Keratinocyte (primary cell): Measurements from ENCODE around the gene SCUBE2. TPM values are rescaled to one million over a fixed set of nuclear protein-coding genes. Genes with fewer than 3 reads are reported as not detected.

Experiments
- DNase-seq: peaks from one replicate; pipeline ENCODE4 v3.0.0-alpha.2; 2011; ENCODE audit warnings: low read depth, missing footprints, low spot score
- FAIRE-seq: peaks from 2 replicates; lab custom pipeline; 2011; peaks lifted over from hg19 to GRCh38; lab: Jason Lieb, UNC
- H2AFZ ChIP-seq: 2 replicates; pipeline ENCODE4 v1.6.0; 2012; ENCODE audit warnings: low read length, control low read depth, inconsistent platforms; ENCODE audit not compliant: control insufficient read depth
- H3K27ac ChIP-seq: 2 replicates; pipeline ENCODE4 v1.5.1; 2011; ENCODE audit warnings: low read length; ENCODE audit not compliant: control insufficient read depth, insufficient read depth
- H3K27me3 ChIP-seq: 3 replicates; pipeline ENCODE4 v1.6.0; 2011; ENCODE audit warnings: low read length; ENCODE audit not compliant: control insufficient read depth, insufficient read depth; ENCODE audit errors: extremely low read depth
- H3K36me3 ChIP-seq, 2 experiments: 2 replicates in 1 of 2; 3 replicates in 1 of 2; pipeline ENCODE4 v1.5.1; 2011; ENCODE audit warnings: low read length in 2 of 2, mild to moderate bottlenecking in 1 of 2; ENCODE audit not compliant: control insufficient read depth in 2 of 2, insufficient read depth in 2 of 2; ENCODE audit errors: extremely low read depth in 1 of 2
- H3K4me1 ChIP-seq: 3 replicates; pipeline ENCODE4 v1.5.1; 2011; ENCODE audit warnings: low read length; ENCODE audit not compliant: control insufficient read depth, insufficient read depth; ENCODE audit errors: extremely low read depth
- H3K4me2 ChIP-seq: 3 replicates; pipeline ENCODE4 v1.6.0; 2011; ENCODE audit warnings: low read depth, low read length; ENCODE audit not compliant: control insufficient read depth, insufficient read depth; ENCODE audit errors: extremely low read depth
- H3K4me3 ChIP-seq, 3 experiments: fragments of 200-600 bp in 1 of 3; sonication (generic) in 1 of 3; 2 replicates in 2 of 3; 3 replicates in 1 of 3; pipeline ENCODE4 v1.5.1; 2011 to 2016; ENCODE audit warnings: low read length in 3 of 3, mild to moderate bottlenecking in 3 of 3, control low read depth in 2 of 3, inconsistent platforms in 1 of 3, low read depth in 1 of 3, mixed read lengths in 1 of 3, mixed run types in 1 of 3, moderate library complexity in 1 of 3; ENCODE audit not compliant: control insufficient read depth in 2 of 3, insufficient read depth in 2 of 3; ENCODE audit errors: extremely low read depth in 1 of 3
- H3K79me2 ChIP-seq: 2 replicates; pipeline ENCODE4 v1.6.0; 2012; ENCODE audit warnings: low read length; ENCODE audit not compliant: control insufficient read depth, insufficient read depth
- H3K9ac ChIP-seq: 3 replicates; pipeline ENCODE4 v1.6.0; 2011; ENCODE audit warnings: low read length; ENCODE audit not compliant: control insufficient read depth, insufficient read depth; ENCODE audit errors: extremely low read depth
- H3K9me1 ChIP-seq: 3 replicates; pipeline ENCODE4 v1.6.0; 2011; ENCODE audit warnings: low read length; ENCODE audit not compliant: control insufficient read depth, insufficient read depth; ENCODE audit errors: extremely low read depth
- H3K9me3 ChIP-seq: 2 replicates; pipeline ENCODE4 v1.5.1; 2012; ENCODE audit warnings: low read depth, low read length; ENCODE audit not compliant: control insufficient read depth
- H4K20me1 ChIP-seq: 3 replicates; pipeline ENCODE4 v1.6.0; 2011; ENCODE audit warnings: low read length; ENCODE audit not compliant: control insufficient read depth, insufficient read depth; ENCODE audit errors: extremely low read depth
- dilution Hi-C: fragments of 300-500 bp; cut with MboI; formaldehyde crosslinking; loops from one replicate; pipeline ENCODE4 v1.7.0; 2020; ENCODE audit warnings: low sequenced_read_pairs; ENCODE audit not compliant: extremely low pct_ligation_motif_present
- polyA plus RNA-seq, 5 experiments: library from polyadenylated mRNA; depleted of rRNA in 3 of 5; stranded (reverse) in 3 of 5; stranded (forward) in 1 of 5; unstranded in 1 of 5; fragments of >200 nt; gene quantifications; 1 replicate in 1 of 5; 2 replicates in 3 of 5; 3 replicates in 1 of 5; pipeline versions ENCODE4 v1.2.1 to v1.2.3, GENCODE V29; 2011 to 2012; ENCODE audit warnings: missing spikeins in 2 of 5, low read depth in 1 of 5, low replicate concordance in 1 of 5
- TF ChIP-seq, protein P1 (sequence below), 3 experiments: IDR thresholded peaks in 1 of 3; conservative IDR thresholded peaks in 1 of 3; optimal IDR thresholded peaks in 1 of 3; 2 replicates in 2 of 3; 3 replicates in 1 of 3; pipeline versions ENCODE3 to v1.5.1; 2011; ENCODE audit warnings: low read length in 3 of 3, mild to moderate bottlenecking in 3 of 3, moderate library complexity in 2 of 3, control low read depth in 1 of 3, inconsistent platforms in 1 of 3; ENCODE audit not compliant: insufficient read depth in 2 of 3; ENCODE audit errors: extremely low read depth in 1 of 3

SCUBE2 gene
- polyA plus RNA-seq, 1 donor (not counting 4 experiments of a cell fraction or from before 2014, with no cell fraction given): 1.5 TPM

DNA sequence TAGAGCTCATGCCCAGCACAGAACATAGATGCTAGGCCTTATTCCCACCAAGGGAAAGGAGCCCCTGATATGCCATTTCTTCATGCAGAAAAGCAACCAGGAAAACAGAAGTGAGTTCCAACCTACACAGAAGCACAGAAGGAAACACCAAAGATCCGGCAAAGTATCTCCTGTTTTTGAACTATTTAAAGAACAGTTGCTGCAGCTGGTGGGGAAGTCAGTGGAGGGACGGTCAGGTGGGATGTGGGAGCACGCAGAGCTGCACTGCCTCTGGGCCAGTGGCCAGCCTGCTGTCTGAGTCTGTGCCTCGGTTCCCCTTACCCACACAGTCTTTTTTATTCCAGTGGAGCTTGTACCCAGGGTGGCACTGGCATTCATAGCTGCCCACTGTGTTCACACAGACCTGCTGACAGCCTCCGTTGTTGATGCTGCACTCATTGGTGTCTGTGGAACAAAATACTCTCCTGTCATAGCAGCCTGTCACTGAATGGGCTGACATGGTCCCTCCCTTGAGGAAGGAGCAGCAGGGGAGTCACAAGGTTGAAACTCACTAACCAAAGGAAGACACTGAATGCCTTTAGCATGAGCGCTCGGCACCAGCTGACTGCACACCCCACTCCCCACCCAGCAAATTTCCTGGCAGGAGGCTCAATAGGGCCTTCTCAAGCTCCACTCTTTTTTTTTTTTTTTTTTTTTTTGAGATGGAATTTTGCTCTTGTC is 37.9 kb downstream of the SCUBE2 start:
- TF ChIP-seq, protein P1, sequence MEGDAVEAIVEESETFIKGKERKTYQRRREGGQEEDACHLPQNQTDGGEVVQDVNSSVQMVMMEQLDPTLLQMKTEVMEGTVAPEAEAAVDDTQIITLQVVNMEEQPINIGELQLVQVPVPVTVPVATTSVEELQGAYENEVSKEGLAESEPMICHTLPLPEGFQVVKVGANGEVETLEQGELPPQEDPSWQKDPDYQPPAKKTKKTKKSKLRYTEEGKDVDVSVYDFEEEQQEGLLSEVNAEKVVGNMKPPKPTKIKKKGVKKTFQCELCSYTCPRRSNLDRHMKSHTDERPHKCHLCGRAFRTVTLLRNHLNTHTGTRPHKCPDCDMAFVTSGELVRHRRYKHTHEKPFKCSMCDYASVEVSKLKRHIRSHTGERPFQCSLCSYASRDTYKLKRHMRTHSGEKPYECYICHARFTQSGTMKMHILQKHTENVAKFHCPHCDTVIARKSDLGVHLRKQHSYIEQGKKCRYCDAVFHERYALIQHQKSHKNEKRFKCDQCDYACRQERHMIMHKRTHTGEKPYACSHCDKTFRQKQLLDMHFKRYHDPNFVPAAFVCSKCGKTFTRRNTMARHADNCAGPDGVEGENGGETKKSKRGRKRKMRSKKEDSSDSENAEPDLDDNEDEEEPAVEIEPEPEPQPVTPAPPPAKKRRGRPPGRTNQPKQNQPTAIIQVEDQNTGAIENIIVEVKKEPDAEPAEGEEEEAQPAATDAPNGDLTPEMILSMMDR (optimal IDR thresholded peaks at IDR 0.05 in 1 of 3, IDR thresholded peaks at IDR 0.05 in 1 of 3, conservative IDR thresholded peaks at IDR 0.05 in 1 of 3; ENCODE audit: extremely low read depth in 1 of 3, insufficient read depth in 2 of 3, low read length in 3 of 3): no peak
- no peaks in the 10 kb centered on the region for H3K9me3 ChIP-seq
- H3K79me2 ChIP-seq: no peaks in the 10 kb centered on the region
- no peaks in the 10 kb centered on the region for H3K4me1 ChIP-seq
- H2AFZ ChIP-seq: no peak overlapping the region
- H3K36me3 ChIP-seq: no peaks in the 10 kb centered on the region
- no peak overlapping the region for H3K27ac ChIP-seq
- H3K9me1 ChIP-seq: no peaks in the 10 kb centered on the region
- H3K9ac ChIP-seq: no peak overlapping the region
- FAIRE-seq (no peak), DNase-seq (no peak)
- H3K4me2 ChIP-seq: no peak overlapping the region
- no peaks in the 10 kb centered on the region for H4K20me1 ChIP-seq
- H3K27me3 ChIP-seq: no peaks in the 10 kb centered on the region
- H3K4me3 ChIP-seq: no peak overlapping the region
- dilution Hi-C loops: no loop called here

GRCh38 chr11:9052316-9052715 is 39.1 kb downstream of the SCUBE2 start:
- no peak for FAIRE-seq
- dilution Hi-C loops: no loop called here
- H4K20me1 ChIP-seq: no peaks in the 10 kb centered on the region

More at GRCh38 chr11:9052316-9052715, 39.1 kb downstream of the SCUBE2 start:
- H3K9me1 ChIP-seq: no peaks in the 10 kb centered on the region
- H2AFZ ChIP-seq: no peak overlapping the region
- H3K79me2 ChIP-seq: no peaks in the 10 kb centered on the region
- no peak overlapping the region for H3K9ac ChIP-seq
- H3K36me3 ChIP-seq: no peaks in the 10 kb centered on the region
- H3K4me1 ChIP-seq: no peaks in the 10 kb centered on the region
- no peaks in the 10 kb centered on the region for H3K27me3 ChIP-seq
- no peak for DNase-seq
- H3K4me3 ChIP-seq: no peak overlapping the region
- H3K27ac ChIP-seq: no peak overlapping the region
- H3K4me2 ChIP-seq: no peak overlapping the region
- H3K9me3 ChIP-seq: no peaks in the 10 kb centered on the region
- TF ChIP-seq, protein P1 (optimal IDR thresholded peaks at IDR 0.05 in 1 of 3, IDR thresholded peaks at IDR 0.05 in 1 of 3, conservative IDR thresholded peaks at IDR 0.05 in 1 of 3; ENCODE audit: extremely low read depth in 1 of 3, insufficient read depth in 2 of 3, low read length in 3 of 3): no peak
